Gastrocnemius medialis (tissue), 4 donors: ENCODE measurements around the gene RHCE. TPM values are rescaled to one million over a fixed set of nuclear protein-coding genes. Genes with fewer than 3 reads are reported as not detected.
"Not testable (repeated sequence)": the region's sequence is repeated elsewhere in the genome, so short reads cannot be mapped to it uniquely, and the experiment has no call there.

Source experiments
- ATAC-seq, 2 donors: fragments of 150-250 bp; one replicate each; pipeline ENCODE4 v1.9.1; 2016
- DNase-seq, 2 donors: peaks; one replicate each; pipeline ENCODE4 v3.0.0-alpha.2; 2019
- H3K27ac ChIP-seq, 4 donors: fragments of 200-600 bp; sonication (generic); 1 replicate in 1 of 4; 2 replicates in 3 of 4; pipeline ENCODE4 v1.5.1; 2016 to 2018; ENCODE audit warnings: mild to moderate bottlenecking in 2 of 4, moderate library complexity in 1 of 4
- H3K27me3 ChIP-seq, 3 donors: fragments of 200-600 bp; sonication (generic) in 2 of 3; 1 replicate in 1 of 3; 2 replicates in 2 of 3; pipeline versions ENCODE4 v1.5.1 to v1.6.0; 2016 to 2019; ENCODE audit warnings: mild to moderate bottlenecking in 1 of 3, moderate library complexity in 1 of 3
- H3K36me3 ChIP-seq, 2 donors: fragments of 200-600 bp; sonication (generic) in 1 of 2; one replicate each; pipeline ENCODE4 v1.5.1; 2017 to 2018
- H3K4me1 ChIP-seq, 2 donors: fragments of 200-600 bp; sonication (generic) in 1 of 2; one replicate each; pipeline ENCODE4 v1.5.1; 2016 to 2017; ENCODE audit warnings: mild to moderate bottlenecking in 2 of 2
- H3K4me3 ChIP-seq, 4 donors: fragments of 200-600 bp; sonication (generic) in 3 of 4; 1 replicate in 1 of 4; 2 replicates in 3 of 4; pipeline ENCODE4 v1.5.1; 2016 to 2019; ENCODE audit warnings: mild to moderate bottlenecking in 2 of 4
- H3K9me3 ChIP-seq, 3 donors: fragments of 200-600 bp; sonication (generic) in 2 of 3; 1 replicate in 1 of 3; 2 replicates in 2 of 3; pipeline ENCODE4 v1.5.1; 2016 to 2019
- POLR2A ChIP-seq, 2 donors: fragments of 450-650 bp; IDR thresholded peaks; one replicate each; pipeline ENCODE4 v1.6.1; 2017; ENCODE audit warnings: antibody characterized with exemption in 2 of 2, mild to moderate bottlenecking in 2 of 2, moderate library complexity in 2 of 2
- in situ Hi-C, 4 donors: fragments of 200-750 bp; cut with MboI; loops; one replicate each; pipeline versions ENCODE4 v1.15.0 to v1.8.0; 2017; ENCODE audit warnings: low sequenced_read_pairs in 4 of 4
- intact Hi-C: fragments of 100-400 bp; cut with DNase I; formaldehyde crosslinking; loops from one replicate; pipeline ENCODE4 v1.15.1; 2023; ENCODE audit warnings: low total_unique reads
- total RNA-seq, 4 donors: library from RNA; depleted of rRNA; stranded (reverse); fragments of >200 nt; gene quantifications; one replicate each; pipeline versions ENCODE4 v1.1.0 to v1.2.3, GENCODE V29; 2016
- TF ChIP-seq, protein P1 (sequence below), 5 experiments: fragments of 450-650 bp in 3 of 5; fragments of 200-600 bp in 2 of 5; sonication (generic) in 2 of 5; IDR thresholded peaks in 4 of 5; conservative IDR thresholded peaks in 1 of 5; 1 replicate in 4 of 5; 2 replicates in 1 of 5; pipeline ENCODE4 v1.5.1; 2016 to 2019; ENCODE audit warnings: antibody characterized with exemption in 5 of 5, mild to moderate bottlenecking in 3 of 5, moderate library complexity in 3 of 5

Gene RHCE
- total RNA-seq: 1 to 10 TPM in 2 of 4 donors, not detected in 2; 1.0 to 2.4 TPM

DNA sequence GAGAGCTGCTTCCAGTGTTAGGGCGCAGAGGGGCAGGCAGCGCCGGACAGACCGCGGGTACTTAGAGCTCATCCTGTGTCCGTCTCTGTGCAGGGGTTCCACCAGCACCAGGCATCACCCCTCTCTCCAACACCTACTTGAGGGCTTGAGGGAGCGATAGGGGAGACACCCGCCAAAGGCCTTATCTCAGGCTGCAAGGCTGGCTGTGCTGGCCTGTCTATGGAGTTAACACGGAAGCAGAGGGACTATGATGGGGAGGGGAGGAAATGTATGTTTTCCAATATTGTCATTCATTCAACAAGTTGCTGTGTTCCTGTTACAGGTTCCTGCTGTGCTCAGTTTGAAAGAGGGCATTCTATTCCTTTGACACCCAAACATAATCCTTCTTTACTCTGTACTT is at the start of gene RHCE:
RHCE (minus strand) TSS at position 111 of the 400 bp plus-strand sequence; CDS start at position 72, 39 bp downstream.
- ATAC-seq, DNase-seq, intact Hi-C loops, H3K9me3 ChIP-seq, H3K4me3 ChIP-seq, in situ Hi-C loops, H3K4me1 ChIP-seq, H3K36me3 ChIP-seq, H3K27ac ChIP-seq, H3K27me3 ChIP-seq: not testable (repeated sequence)

DNA sequence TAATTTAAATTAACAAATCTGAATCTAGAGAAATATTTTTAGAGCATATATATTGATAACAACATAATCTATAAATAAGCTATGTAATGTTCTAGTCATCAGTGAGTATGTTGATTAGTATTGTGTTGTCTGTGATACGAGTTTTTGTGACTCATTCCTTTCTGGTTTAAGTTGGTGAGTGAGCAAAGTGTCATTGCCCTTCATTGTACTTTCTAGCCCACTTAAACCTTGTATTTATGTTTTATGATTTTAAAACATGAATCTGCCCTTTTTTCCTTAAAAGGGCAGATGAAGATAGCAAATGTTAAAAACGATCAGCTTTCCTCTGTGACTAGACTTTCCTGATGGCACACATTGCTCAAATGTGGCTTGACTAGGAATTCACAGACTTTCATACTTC is 48.6 kb upstream of the RHCE start:
- peaks cover 68 to 73% of the 10 kb centered on the region in 2 donors for H3K4me1 ChIP-seq
- no peaks in the 10 kb centered on the region for H3K36me3 ChIP-seq
- intact Hi-C loops: no loop called here
- no peaks in the 10 kb centered on the region for H3K27me3 ChIP-seq
- H3K4me3 ChIP-seq: no peak overlapping the region
- ATAC-seq (no peak), DNase-seq (no peak)
- TF ChIP-seq POLR2A (IDR thresholded peaks at IDR 0.05): no peak
- TF ChIP-seq, protein P1, sequence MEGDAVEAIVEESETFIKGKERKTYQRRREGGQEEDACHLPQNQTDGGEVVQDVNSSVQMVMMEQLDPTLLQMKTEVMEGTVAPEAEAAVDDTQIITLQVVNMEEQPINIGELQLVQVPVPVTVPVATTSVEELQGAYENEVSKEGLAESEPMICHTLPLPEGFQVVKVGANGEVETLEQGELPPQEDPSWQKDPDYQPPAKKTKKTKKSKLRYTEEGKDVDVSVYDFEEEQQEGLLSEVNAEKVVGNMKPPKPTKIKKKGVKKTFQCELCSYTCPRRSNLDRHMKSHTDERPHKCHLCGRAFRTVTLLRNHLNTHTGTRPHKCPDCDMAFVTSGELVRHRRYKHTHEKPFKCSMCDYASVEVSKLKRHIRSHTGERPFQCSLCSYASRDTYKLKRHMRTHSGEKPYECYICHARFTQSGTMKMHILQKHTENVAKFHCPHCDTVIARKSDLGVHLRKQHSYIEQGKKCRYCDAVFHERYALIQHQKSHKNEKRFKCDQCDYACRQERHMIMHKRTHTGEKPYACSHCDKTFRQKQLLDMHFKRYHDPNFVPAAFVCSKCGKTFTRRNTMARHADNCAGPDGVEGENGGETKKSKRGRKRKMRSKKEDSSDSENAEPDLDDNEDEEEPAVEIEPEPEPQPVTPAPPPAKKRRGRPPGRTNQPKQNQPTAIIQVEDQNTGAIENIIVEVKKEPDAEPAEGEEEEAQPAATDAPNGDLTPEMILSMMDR (IDR thresholded peaks at IDR 0.05 in 4 of 5, conservative IDR thresholded peaks at IDR 0.05 in 1 of 5): no peak
- H3K27ac ChIP-seq: peak overlapping the region; percentile 71 to 81 (median 73)
- in situ Hi-C loops: no loop called here
- no peaks in the 10 kb centered on the region for H3K9me3 ChIP-seq

DNA sequence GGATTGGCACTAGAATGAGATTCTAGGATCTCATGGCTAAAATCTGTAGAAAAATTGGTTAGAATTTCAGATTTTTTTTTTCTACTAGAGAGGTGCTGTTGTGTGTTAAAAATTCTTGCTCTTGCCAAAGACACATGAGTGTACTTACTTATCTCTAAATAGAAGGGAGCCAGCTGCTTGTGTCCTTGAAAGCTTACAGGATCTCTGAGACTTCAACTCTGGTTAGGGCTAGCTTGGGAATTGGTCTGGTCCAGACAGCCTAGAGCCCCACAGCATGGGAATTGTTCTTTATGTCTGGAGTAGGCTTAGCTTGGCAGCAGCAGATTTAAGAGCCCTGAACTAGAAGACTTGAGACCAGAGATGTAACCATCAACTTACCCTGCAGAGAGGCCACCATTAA is 47.4 kb upstream of the RHCE start:
- in situ Hi-C loops: no loop called here
- Histone ChIP-seq H3K4me3 (no peak overlapping the region), H3K36me3 (no peaks in the 10 kb centered on the region), H3K9me3 (no peaks in the 10 kb centered on the region), H3K27ac (peak overlapping the region; percentile 71 to 81 (median 73)), H3K27me3 (no peaks in the 10 kb centered on the region), H3K4me1 (peaks cover 68 to 72% of the 10 kb centered on the region in 2 donors)
- ATAC-seq: peak; percentile 87 to 88
- DNase-seq: no peak
- TF ChIP-seq, protein P1 (IDR thresholded peaks at IDR 0.05 in 4 of 5, conservative IDR thresholded peaks at IDR 0.05 in 1 of 5): no peak
- TF ChIP-seq POLR2A (IDR thresholded peaks at IDR 0.05): no peak
- intact Hi-C loops: no loop called here

DNA sequence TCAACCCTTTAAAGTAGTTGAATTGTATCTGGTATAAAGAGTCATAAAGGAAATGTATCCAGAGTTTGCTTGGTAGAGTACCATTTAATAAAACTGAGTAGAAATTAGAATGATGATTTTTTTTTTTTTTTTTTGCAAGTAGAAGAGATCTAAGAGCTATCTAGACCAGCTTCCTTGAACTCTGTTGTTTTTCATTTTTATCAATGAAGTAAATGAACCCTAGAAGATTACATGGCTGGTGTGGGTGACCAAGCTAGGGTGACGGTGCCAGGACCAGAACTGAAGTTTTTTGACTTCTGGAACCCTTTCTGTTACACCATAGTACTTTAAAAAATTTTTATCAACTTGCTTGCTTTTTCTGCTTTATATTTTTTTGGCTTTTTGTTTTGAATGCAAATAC is 47.0 kb upstream of the RHCE start:
- H3K4me3 ChIP-seq: no peak overlapping the region
- H3K36me3 ChIP-seq: no peaks in the 10 kb centered on the region
- H3K4me1 ChIP-seq: peaks cover 68 to 72% of the 10 kb centered on the region in 2 donors
- intact Hi-C loops: no loop called here
- no peak for ATAC-seq
- in situ Hi-C loops: no loop called here
- no peaks in the 10 kb centered on the region for H3K27me3 ChIP-seq
- DNase-seq: no peak
- H3K27ac ChIP-seq: peak overlapping the region; percentile 71 to 81 (median 73)
- TF ChIP-seq, protein P1 (IDR thresholded peaks at IDR 0.05 in 4 of 5, conservative IDR thresholded peaks at IDR 0.05 in 1 of 5): no peak
- no peak for TF ChIP-seq POLR2A (IDR thresholded peaks at IDR 0.05)
- no peaks in the 10 kb centered on the region for H3K9me3 ChIP-seq

DNA sequence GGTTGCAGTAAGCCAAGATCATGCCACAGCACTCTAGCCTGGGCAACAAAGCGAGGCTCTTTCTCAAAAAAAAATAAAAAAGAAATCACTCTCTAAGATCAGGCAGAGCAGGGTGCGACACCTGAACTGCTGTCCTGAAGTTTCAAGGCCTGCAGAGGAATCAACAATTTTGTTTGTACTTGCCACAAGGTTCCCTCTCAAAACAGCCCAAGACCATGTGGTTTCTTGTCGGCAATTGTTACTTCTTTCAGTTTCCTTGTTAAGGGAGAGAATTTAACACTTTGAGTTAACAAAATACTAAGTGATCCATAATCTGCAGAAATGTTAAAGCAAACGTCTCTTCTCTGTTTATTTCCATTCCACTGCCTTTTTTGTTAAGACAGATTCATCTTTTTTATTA is 46.6 kb upstream of the RHCE start:
- H3K36me3 ChIP-seq: no peaks in the 10 kb centered on the region
- H3K27me3 ChIP-seq: no peaks in the 10 kb centered on the region
- H3K4me1 ChIP-seq: peaks cover 69 to 72% of the 10 kb centered on the region in 2 donors
- TF ChIP-seq POLR2A (IDR thresholded peaks at IDR 0.05): no peak
- TF ChIP-seq, protein P1 (IDR thresholded peaks at IDR 0.05 in 4 of 5, conservative IDR thresholded peaks at IDR 0.05 in 1 of 5): no peak
- intact Hi-C loops (no loop called here), in situ Hi-C loops (no loop called here)
- DNase-seq: no peak
- ATAC-seq: no peak
- peak overlapping the region; percentile 71 to 81 (median 73) for H3K27ac ChIP-seq
- no peak overlapping the region for H3K4me3 ChIP-seq
- H3K9me3 ChIP-seq: no peaks in the 10 kb centered on the region
